ENCODE measurements around the gene DVL2. TPM values are rescaled to one million over a fixed set of nuclear protein-coding genes. Genes with fewer than 3 reads are reported as not detected.
"Not testable (repeated sequence)": the region's sequence is repeated elsewhere in the genome, so short reads cannot be mapped to it uniquely, and the experiment has no call there.

The DVL2 gene
- total RNA-seq, 1 donor from 2014 or later = 17.2 TPM

- H3K4me3 ChIP-seq = peak overlapping the region; percentile 2 to 94
- no peak for TF ChIP-seq CTCF (IDR thresholded peaks at IDR 0.05)
- no peaks in the 10 kb centered on the region for H3K9me3 ChIP-seq
- H3K36me3 ChIP-seq = peaks cover 26 to 30% of the 10 kb centered on the region in 2 donors
- no peak overlapping the region for H3K27ac ChIP-seq
- no peak for DNase-seq (ENCODE audit: low spot score in 2 of 2)
- H3K27me3 ChIP-seq = no peaks in the 10 kb centered on the region
- intact Hi-C loops (cut with DNase I) = no loop called here
- peaks cover 16 to 27% of the 10 kb centered on the region in 2 donors for H3K4me1 ChIP-seq
Observed at GRCh38 chr17:7249214-7249613, 14.9 kb upstream of the DVL2 start.

- DNase-seq (ENCODE audit: low spot score in 2 of 2) = no peak
- H3K4me3 ChIP-seq = peak overlapping the region in 1 of 2 donors; percentile 2
- H3K27me3 ChIP-seq = no peaks in the 10 kb centered on the region
- intact Hi-C loops (cut with DNase I) = no loop called here
- peaks cover 16 to 27% of the 10 kb centered on the region in 2 donors for H3K4me1 ChIP-seq
- TF ChIP-seq CTCF (IDR thresholded peaks at IDR 0.05) = no peak
- no peak overlapping the region for H3K27ac ChIP-seq
- H3K36me3 ChIP-seq = peaks cover 23 to 31% of the 10 kb centered on the region in 2 donors
- H3K9me3 ChIP-seq = no peaks in the 10 kb centered on the region
Observed at GRCh38 chr17:7248796-7249195, 14.5 kb upstream of the DVL2 start.

- Histone ChIP-seq H3K4me1 (peaks cover 10 to 23% of the 10 kb centered on the region in 2 donors), H3K9me3 (no peaks in the 10 kb centered on the region), H3K36me3 (peaks cover 23 to 32% of the 10 kb centered on the region in 2 donors), H3K27me3 (no peaks in the 10 kb centered on the region), H3K27ac (no peak overlapping the region), H3K4me3 (no peak overlapping the region)
- no peak for TF ChIP-seq CTCF (IDR thresholded peaks at IDR 0.05)
- intact Hi-C loops (cut with DNase I) = no loop called here
- DNase-seq (ENCODE audit: low spot score in 2 of 2) = no peak
Observed at GRCh38 chr17:7246779-7247178, 12.5 kb upstream of the DVL2 start.

- not testable (repeated sequence) for DNase-seq (ENCODE audit: low spot score in 2 of 2); H3K9me3 ChIP-seq; H3K27me3 ChIP-seq
- peaks cover 8 to 20% of the 10 kb centered on the region in 2 donors for H3K4me1 ChIP-seq
- H3K4me3 ChIP-seq = peak overlapping the region; percentile 69 to 71
- peak overlapping the region; percentile 88 to 94 for H3K27ac ChIP-seq
- intact Hi-C loops (cut with DNase I) = loop anchor here (1.0 to 5.0 kb wide), 4 partner anchors 7 to 443 kb away; partner anchors contain the start of genes CTDNEP1, KCTD11, POLR2A and TP53
- H3K36me3 ChIP-seq = peaks cover 26 to 42% of the 10 kb centered on the region in 2 donors
Observed at GRCh38 chr17:7243838-7244237, 9.5 kb upstream of the DVL2 start.

- TF ChIP-seq CTCF (IDR thresholded peaks at IDR 0.05) = no peak
- Histone ChIP-seq H3K4me1 (peaks cover 8 to 20% of the 10 kb centered on the region in 2 donors), H3K36me3 (peaks cover 26 to 42% of the 10 kb centered on the region in 2 donors), H3K27me3 (no peaks in the 10 kb centered on the region), H3K4me3 (peak overlapping the region; percentile 69 to 71), H3K27ac (peak overlapping the region; percentile 88 to 94), H3K9me3 (no peaks in the 10 kb centered on the region)
- intact Hi-C loops (cut with DNase I) = loop anchor here (1.0 to 5.0 kb wide), 4 partner anchors 8 to 443 kb away; partner anchors contain the start of genes CTDNEP1, KCTD11, POLR2A and TP53
- no peak for DNase-seq (ENCODE audit: low spot score in 2 of 2)
Observed at GRCh38 chr17:7243453-7243729, 9.1 kb upstream of the DVL2 start.

GRCh38 chr17:7242717-7243452, 8.6 kb upstream of the DVL2 start:
- H3K36me3 ChIP-seq = peaks cover 26 to 42% of the 10 kb centered on the region in 2 donors
- H3K4me1 ChIP-seq = peaks cover 8 to 20% of the 10 kb centered on the region in 2 donors
- TF ChIP-seq CTCF (IDR thresholded peaks at IDR 0.05) = no peak
- H3K9me3 ChIP-seq = no peaks in the 10 kb centered on the region
- intact Hi-C loops (cut with DNase I) = loop anchor here (1.0 to 5.0 kb wide), 4 partner anchors 8 to 444 kb away; partner anchors contain the start of genes CTDNEP1, KCTD11, POLR2A and TP53
- H3K27ac ChIP-seq = peak overlapping the region; percentile 88 to 94
- no peaks in the 10 kb centered on the region for H3K27me3 ChIP-seq
- peak; percentile 74 to 98 for DNase-seq (ENCODE audit: low spot score in 2 of 2)
- peak overlapping the region; percentile 69 to 71 for H3K4me3 ChIP-seq
